Osteoblast (primary cell): ENCODE data around the gene CAPG. TPM values are rescaled to one million over a fixed set of nuclear protein-coding genes. Genes with fewer than 3 reads are reported as not detected.
A peak's percentile ranks its signal among the peaks of the same experiment; 100 is the strongest.

Experiments used
- DNase-seq: peaks from one replicate; pipeline ENCODE4 v3.0.0; 2011; ENCODE audit warnings: low spot score, mixed read lengths; ENCODE audit not compliant: insufficient read length; ENCODE audit errors: missing footprints
- H2AFZ ChIP-seq: 2 replicates; pipeline ENCODE4 v1.6.0; 2011; ENCODE audit warnings: mild to moderate bottlenecking, low read length
- H3K27ac ChIP-seq: 2 replicates; pipeline ENCODE4 v1.5.1; 2011; ENCODE audit warnings: mild to moderate bottlenecking, low read depth, low read length, moderate library complexity
- H3K27me3 ChIP-seq: 2 replicates; pipeline ENCODE4 v1.6.0; 2012; ENCODE audit warnings: mild to moderate bottlenecking, control low read depth, inconsistent platforms, low read length, moderate library complexity; ENCODE audit not compliant: insufficient read depth
- H3K36me3 ChIP-seq: 2 replicates; pipeline ENCODE4 v1.5.1; 2011; ENCODE audit warnings: mild to moderate bottlenecking, low read length, control low read depth, moderate library complexity; ENCODE audit not compliant: insufficient read depth
- H3K4me1 ChIP-seq: 2 replicates; pipeline ENCODE4 v1.5.1; 2011; ENCODE audit warnings: mild to moderate bottlenecking, low read length, control low read depth, moderate library complexity; ENCODE audit not compliant: insufficient read depth
- H3K4me2 ChIP-seq: 2 replicates; pipeline ENCODE4 v1.6.0; 2011; ENCODE audit warnings: mild to moderate bottlenecking, low read length; ENCODE audit not compliant: insufficient read depth
- H3K4me3 ChIP-seq: fragments of 200-600 bp; sonication (generic); 3 replicates; pipeline ENCODE4 v1.5.1; 2012; ENCODE audit warnings: mild to moderate bottlenecking, low read length, inconsistent platforms; ENCODE audit not compliant: insufficient read depth
- H3K79me2 ChIP-seq: 2 replicates; pipeline ENCODE4 v1.6.0; 2012; ENCODE audit warnings: mild to moderate bottlenecking, low read length, control low read depth, inconsistent platforms; ENCODE audit not compliant: insufficient read depth
- H3K9me3 ChIP-seq: 2 replicates; pipeline ENCODE4 v1.5.1; 2011; ENCODE audit warnings: low read depth, low read length, control low read depth
- H4K20me1 ChIP-seq: 2 replicates; pipeline ENCODE4 v1.6.0; 2012; ENCODE audit warnings: mild to moderate bottlenecking, low read length, control low read depth; ENCODE audit not compliant: insufficient read depth
- CTCF ChIP-seq: IDR thresholded peaks from 2 replicates; pipeline ENCODE4 v1.5.1; 2011; ENCODE audit warnings: mild to moderate bottlenecking, low read depth, low read length, moderate library complexity; ENCODE audit errors: extremely low read depth
- total RNA-seq: library from RNA; depleted of rRNA; stranded (reverse); fragments of >200 nt; gene quantifications from 2 replicates; pipeline ENCODE4 v1.2.3, GENCODE V29; 2012

Gene CAPG
- total RNA-seq, 1 donor: 140 TPM

GRCh38 chr2:85433511-85434089, 23.4 kb upstream of the CAPG start:
- Histone ChIP-seq H4K20me1 (no peaks in the 10 kb centered on the region), H3K4me3 (no peak overlapping the region), H3K9me3 (no peaks in the 10 kb centered on the region), H3K27ac (no peak overlapping the region), H3K4me1 (peaks cover 23% of the 10 kb centered on the region), H3K4me2 (no peak overlapping the region), H3K79me2 (no peaks in the 10 kb centered on the region), H3K36me3 (no peaks in the 10 kb centered on the region), H2AFZ (peak overlapping the region; percentile 6), H3K27me3 (no peaks in the 10 kb centered on the region)
- DNase-seq: peak; percentile 99
- TF ChIP-seq CTCF: no peak

DNA sequence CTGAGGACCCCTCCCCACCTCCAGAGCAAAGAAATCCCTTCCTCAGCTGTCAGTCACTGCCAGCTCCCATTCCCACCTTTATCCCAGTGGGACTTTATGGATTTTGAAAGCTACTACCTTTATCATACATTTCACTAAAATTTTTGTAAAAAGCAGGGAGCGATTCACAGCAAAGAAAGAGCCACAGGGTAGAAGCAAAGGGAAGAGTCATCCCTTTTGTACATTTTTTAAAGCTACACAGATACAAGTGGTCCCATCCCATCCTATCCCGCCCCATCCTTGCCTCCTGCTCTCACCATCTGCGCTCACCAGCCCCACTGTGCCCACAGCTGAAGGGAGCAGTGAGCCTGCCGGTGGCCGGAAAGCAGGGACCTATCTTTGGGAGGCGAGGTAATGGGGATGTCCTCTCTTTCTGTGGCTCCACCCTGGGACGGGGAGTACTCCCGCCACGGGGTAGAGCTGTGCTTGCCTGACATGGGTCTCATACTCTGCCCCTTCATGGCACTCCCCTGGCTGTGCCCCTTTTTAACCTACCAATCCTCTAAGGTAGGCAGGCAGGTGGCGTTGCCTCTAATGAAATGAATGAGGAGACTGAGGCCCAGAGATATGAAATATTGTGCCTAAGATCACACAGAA, 21.5 kb upstream of the CAPG start:
- Histone ChIP-seq H3K9me3 (no peaks in the 10 kb centered on the region), H3K4me1 (peaks cover 14% of the 10 kb centered on the region), H2AFZ (no peak overlapping the region), H4K20me1 (no peaks in the 10 kb centered on the region), H3K79me2 (no peaks in the 10 kb centered on the region), H3K27me3 (no peaks in the 10 kb centered on the region), H3K27ac (no peak overlapping the region), H3K4me3 (no peak overlapping the region), H3K36me3 (no peaks in the 10 kb centered on the region), H3K4me2 (no peak overlapping the region)
- peak; percentile 86 for DNase-seq
- no peak for TF ChIP-seq CTCF

- H4K20me1 ChIP-seq: no peaks in the 10 kb centered on the region
- H3K79me2 ChIP-seq: no peaks in the 10 kb centered on the region
- peak; percentile 84 for DNase-seq
- no peak overlapping the region for H3K4me2 ChIP-seq
- H2AFZ ChIP-seq: no peak overlapping the region
- H3K4me1 ChIP-seq: peaks cover 14% of the 10 kb centered on the region
- H3K36me3 ChIP-seq: no peaks in the 10 kb centered on the region
- no peak overlapping the region for H3K27ac ChIP-seq
- TF ChIP-seq CTCF: no peak
- H3K27me3 ChIP-seq: no peaks in the 10 kb centered on the region
- H3K4me3 ChIP-seq: no peak overlapping the region
- H3K9me3 ChIP-seq: no peaks in the 10 kb centered on the region
Measured at GRCh38 chr2:85430752-85431569, 20.8 kb upstream of the CAPG start.

GRCh38 chr2:85429924-85430289, 19.7 kb upstream of the CAPG start:
- Histone ChIP-seq H4K20me1 (no peaks in the 10 kb centered on the region), H2AFZ (no peak overlapping the region), H3K36me3 (no peaks in the 10 kb centered on the region), H3K9me3 (no peaks in the 10 kb centered on the region), H3K4me2 (no peak overlapping the region), H3K79me2 (no peaks in the 10 kb centered on the region), H3K27me3 (no peaks in the 10 kb centered on the region), H3K4me3 (no peak overlapping the region), H3K27ac (no peak overlapping the region), H3K4me1 (peaks cover 14% of the 10 kb centered on the region)
- DNase-seq: no peak
- TF ChIP-seq CTCF: no peak
